CD4-positive, alpha-beta memory T cell (primary cell): ENCODE results near the gene HMCN2. TPM values are rescaled to one million over a fixed set of nuclear protein-coding genes. Genes with fewer than 3 reads are reported as not detected.

Experiments used
- CTCF ChIA-PET: fragments of 350-600 bp; sonication (Branson Sonifier 250); formaldehyde crosslinking; loops from one replicate; lab custom pipeline; 2021; ENCODE audit warnings: inconsistent platforms; ENCODE audit not compliant: partially characterized antibody; lab: Charles Lee
- POLR2A ChIA-PET: fragments of 350-600 bp; sonication (Branson Sonifier 250); formaldehyde crosslinking; loops from one replicate; lab custom pipeline; 2021; ENCODE audit not compliant: partially characterized antibody; lab: Charles Lee
- DNase-seq, 5 donors: peaks; one replicate each; pipeline versions ENCODE4 v3.0.0 to v3.0.0-alpha.2; 2020 to 2022; ENCODE audit warnings: mixed read lengths in 1 of 5
- H3K27ac ChIP-seq: one replicate; pipeline ENCODE4 v1.7.0; 2013; ENCODE audit warnings: low read depth, low read length
- H3K27me3 ChIP-seq: 2 replicates; pipeline ENCODE4 v1.7.0; 2013; ENCODE audit warnings: mild to moderate bottlenecking, low read length, moderate library complexity; ENCODE audit not compliant: insufficient read depth
- H3K36me3 ChIP-seq: 2 replicates; pipeline ENCODE4 v1.7.0; 2013; ENCODE audit warnings: mild to moderate bottlenecking, low read length, moderate library complexity; ENCODE audit not compliant: insufficient read depth
- H3K4me1 ChIP-seq: 2 replicates; pipeline ENCODE4 v1.7.0; 2013; ENCODE audit warnings: mild to moderate bottlenecking, low read length, moderate library complexity; ENCODE audit not compliant: insufficient read depth
- H3K4me3 ChIP-seq, 2 donors: one replicate each; pipeline ENCODE4 v1.7.0; 2013; ENCODE audit warnings: low read length in 2 of 2, mild to moderate bottlenecking in 1 of 2
- H3K9me3 ChIP-seq, 2 donors: one replicate each; pipeline ENCODE4 v1.7.0; 2013; ENCODE audit warnings: low read length in 2 of 2, control low read depth in 1 of 2; ENCODE audit not compliant: control insufficient read depth in 1 of 2
- H3K27ac Mint-ChIP-seq, 7 donors: one replicate each; pipeline ENCODE4 v1.8.0; 2020 to 2021; ENCODE audit warnings: mixed read lengths in 7 of 7, mild to moderate bottlenecking in 6 of 7, inconsistent platforms in 3 of 7, moderate library complexity in 3 of 7
- H3K27me3 Mint-ChIP-seq, 2 donors: one replicate each; pipeline ENCODE4 v1.8.0; 2020 to 2021; ENCODE audit warnings: mixed read lengths in 2 of 2
- H3K36me3 Mint-ChIP-seq, 2 donors: one replicate each; pipeline ENCODE4 v1.8.0; 2020 to 2021; ENCODE audit warnings: mixed read lengths in 2 of 2, inconsistent platforms in 1 of 2, mild to moderate bottlenecking in 1 of 2
- H3K4me1 Mint-ChIP-seq, 4 donors: one replicate each; pipeline ENCODE4 v1.8.0; 2020 to 2021; ENCODE audit warnings: mixed read lengths in 4 of 4, mild to moderate bottlenecking in 1 of 4
- H3K4me3 Mint-ChIP-seq, 8 donors: one replicate each; pipeline ENCODE4 v1.8.0; 2020 to 2021; ENCODE audit warnings: mixed read lengths in 8 of 8, mild to moderate bottlenecking in 7 of 8, moderate library complexity in 6 of 8, inconsistent platforms in 3 of 8
- H3K9me3 Mint-ChIP-seq, 8 donors: one replicate each; pipeline ENCODE4 v1.8.0; 2020 to 2021; ENCODE audit warnings: mixed read lengths in 8 of 8, mild to moderate bottlenecking in 5 of 8, inconsistent platforms in 3 of 8, moderate library complexity in 1 of 8
- intact Hi-C: fragments of 100-400 bp; cut with micrococcal nuclease; formaldehyde crosslinking; loops from one replicate; pipeline ENCODE4 v1.15.1; 2023
- polyA plus RNA-seq, 2 donors: library from polyadenylated mRNA; unstranded; fragments of 300-500 nt; fragmentation: Illumina TruSeq; gene quantifications; one replicate each; pipeline ENCODE4 v1.2.3, GENCODE V29; 2021
- total RNA-seq, 2 experiments: library from RNA; stranded (reverse); gene quantifications; one replicate each; pipeline ENCODE4 v1.2.3, GENCODE V29; 2021

HMCN2 gene
- total and polyA plus RNA-seq, 4 experiments from 2014 or later, result not detected

DNA sequence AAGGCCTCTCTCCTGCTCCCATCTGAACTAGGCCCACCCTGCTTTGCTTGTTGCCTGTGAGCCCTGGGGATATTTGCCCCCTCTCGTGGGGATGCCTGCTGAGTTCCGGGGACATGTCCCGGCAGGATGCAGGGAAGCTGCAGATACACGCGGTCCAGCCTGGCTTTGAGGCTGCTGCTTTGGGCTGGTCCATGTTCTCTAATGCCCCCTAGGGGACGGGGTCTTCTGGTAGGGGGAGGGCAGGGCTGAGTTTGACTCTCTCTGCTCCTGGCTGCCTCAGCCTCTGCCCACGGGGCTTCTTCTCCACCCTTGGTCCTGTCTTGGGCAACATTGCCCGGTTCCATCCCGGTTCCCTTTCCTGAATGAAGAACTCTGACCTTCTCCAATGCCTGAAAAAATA is 94.3 kb downstream of the HMCN2 start:
- intact Hi-C loops, result no loop called here
- Histone ChIP-seq H3K27me3 (no peaks in the 10 kb centered on the region), H3K4me1 (no peaks in the 10 kb centered on the region), H3K9me3 (no peaks in the 10 kb centered on the region), H3K4me3 (no peak overlapping the region), H3K27ac (no peak overlapping the region), H3K36me3 (no peaks in the 10 kb centered on the region)
- POLR2A ChIA-PET, result no interaction called here
- no peak overlapping the region for H3K4me3 Mint-ChIP-seq
- CTCF ChIA-PET, result no interaction called here
- H3K4me1 Mint-ChIP-seq, result no peaks in the 10 kb centered on the region
- H3K27ac Mint-ChIP-seq, result no peak overlapping the region
- no peaks in the 10 kb centered on the region for H3K36me3 Mint-ChIP-seq
- no peak for DNase-seq
- no peaks in the 10 kb centered on the region for H3K9me3 Mint-ChIP-seq
- peaks cover 2 to 4% of the 10 kb centered on the region in 2 donors for H3K27me3 Mint-ChIP-seq

DNA sequence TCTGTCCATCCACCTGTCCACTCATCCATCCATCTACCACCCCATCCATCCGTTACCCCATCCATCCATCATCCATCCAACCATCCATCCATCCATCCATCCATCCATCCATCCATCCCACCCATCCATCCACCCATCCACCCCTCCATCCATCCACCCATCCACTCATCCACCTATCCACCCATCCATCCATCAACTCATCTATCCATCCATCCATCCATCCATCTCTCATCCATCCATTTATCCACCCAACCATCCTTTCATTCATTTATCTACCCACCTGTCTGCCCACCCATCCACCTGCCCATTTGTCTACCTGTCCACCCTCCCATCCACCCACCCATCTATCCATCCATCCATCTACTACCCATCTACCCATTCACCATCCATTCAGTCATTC is 95.1 kb downstream of the HMCN2 start:
- ChIA-PET CTCF (no interaction called here), POLR2A (no interaction called here)
- Mint-ChIP-seq H3K4me1 (no peaks in the 10 kb centered on the region), H3K27ac (no peak overlapping the region), H3K4me3 (no peak overlapping the region), H3K27me3 (peaks cover 2 to 7% of the 10 kb centered on the region in 2 donors), H3K36me3 (no peaks in the 10 kb centered on the region), H3K9me3 (no peaks in the 10 kb centered on the region)
- no peaks in the 10 kb centered on the region for H3K4me1 ChIP-seq
- no peaks in the 10 kb centered on the region for H3K36me3 ChIP-seq
- intact Hi-C loops, result no loop called here
- no peaks in the 10 kb centered on the region for H3K9me3 ChIP-seq
- no peaks in the 10 kb centered on the region for H3K27me3 ChIP-seq
- DNase-seq, result no peak
- H3K27ac ChIP-seq, result no peak overlapping the region
- no peak overlapping the region for H3K4me3 ChIP-seq

DNA sequence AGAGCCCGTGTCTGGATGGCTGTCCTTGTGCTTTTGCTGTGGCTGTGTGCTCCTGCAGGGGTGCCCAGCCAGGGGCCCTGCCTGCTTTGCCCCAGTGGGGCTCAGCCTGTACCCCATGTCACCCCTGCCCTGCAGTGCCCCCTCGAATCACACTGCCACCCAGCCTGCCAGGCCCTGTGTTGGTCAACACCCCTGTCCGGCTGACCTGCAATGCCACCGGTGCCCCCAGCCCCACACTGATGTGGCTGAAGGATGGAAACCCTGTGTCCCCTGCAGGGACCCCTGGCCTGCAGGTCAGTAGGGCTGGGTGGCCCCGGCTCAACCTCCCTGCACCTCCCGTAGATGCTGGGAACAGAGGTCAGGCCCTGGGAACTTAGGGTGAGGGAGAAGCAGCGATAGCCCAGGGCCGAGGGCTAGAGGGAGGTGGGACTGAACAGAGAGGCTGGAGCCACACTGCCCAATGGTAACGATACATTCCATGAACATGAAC is 96.4 kb downstream of the HMCN2 start:
- H3K4me1 ChIP-seq, result no peaks in the 10 kb centered on the region
- Mint-ChIP-seq H3K4me3 (no peak overlapping the region), H3K27ac (no peak overlapping the region), H3K36me3 (no peaks in the 10 kb centered on the region), H3K4me1 (no peaks in the 10 kb centered on the region), H3K27me3 (peaks cover 2 to 7% of the 10 kb centered on the region in 2 donors), H3K9me3 (peaks cover 0 to 3% (median 0%) of the 10 kb centered on the region in 8 donors)
- intact Hi-C loops, result no loop called here
- H3K4me3 ChIP-seq, result no peak overlapping the region
- ChIA-PET POLR2A (no interaction called here), CTCF (no interaction called here)
- no peaks in the 10 kb centered on the region for H3K27me3 ChIP-seq
- no peaks in the 10 kb centered on the region for H3K36me3 ChIP-seq
- no peak for DNase-seq
- H3K9me3 ChIP-seq, result no peaks in the 10 kb centered on the region
- H3K27ac ChIP-seq, result no peak overlapping the region

DNA sequence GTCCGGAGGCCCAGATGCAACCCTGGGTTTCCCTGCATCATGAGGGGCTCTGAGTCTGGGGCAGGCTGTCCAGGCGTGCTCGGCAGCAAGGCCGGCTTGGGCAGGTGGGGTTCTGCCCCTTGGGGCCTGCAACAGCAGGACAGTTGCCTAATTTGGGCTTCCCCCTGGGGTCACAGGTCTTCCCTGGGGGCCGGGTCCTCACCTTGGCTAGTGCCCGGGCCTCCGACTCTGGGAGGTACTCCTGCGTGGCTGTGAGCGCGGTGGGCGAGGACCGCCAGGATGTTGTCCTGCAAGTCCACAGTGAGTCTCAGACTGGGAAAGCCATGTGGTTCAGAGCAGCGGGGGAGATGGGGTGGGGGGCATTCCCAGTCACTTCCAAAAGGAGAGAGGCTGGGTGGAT is 97.1 kb downstream of the HMCN2 start:
- H3K4me1 ChIP-seq, result no peaks in the 10 kb centered on the region
- H3K4me3 ChIP-seq, result no peak overlapping the region
- Mint-ChIP-seq H3K4me1 (no peaks in the 10 kb centered on the region), H3K27ac (no peak overlapping the region), H3K27me3 (peaks cover 2 to 7% of the 10 kb centered on the region in 2 donors), H3K36me3 (no peaks in the 10 kb centered on the region), H3K4me3 (no peak overlapping the region), H3K9me3 (peaks cover 0 to 3% (median 0%) of the 10 kb centered on the region in 8 donors)
- ChIA-PET CTCF (no interaction called here), POLR2A (no interaction called here)
- no peaks in the 10 kb centered on the region for H3K27me3 ChIP-seq
- no peaks in the 10 kb centered on the region for H3K9me3 ChIP-seq
- H3K36me3 ChIP-seq, result no peaks in the 10 kb centered on the region
- intact Hi-C loops, result no loop called here
- no peak for DNase-seq
- H3K27ac ChIP-seq, result no peak overlapping the region

DNA sequence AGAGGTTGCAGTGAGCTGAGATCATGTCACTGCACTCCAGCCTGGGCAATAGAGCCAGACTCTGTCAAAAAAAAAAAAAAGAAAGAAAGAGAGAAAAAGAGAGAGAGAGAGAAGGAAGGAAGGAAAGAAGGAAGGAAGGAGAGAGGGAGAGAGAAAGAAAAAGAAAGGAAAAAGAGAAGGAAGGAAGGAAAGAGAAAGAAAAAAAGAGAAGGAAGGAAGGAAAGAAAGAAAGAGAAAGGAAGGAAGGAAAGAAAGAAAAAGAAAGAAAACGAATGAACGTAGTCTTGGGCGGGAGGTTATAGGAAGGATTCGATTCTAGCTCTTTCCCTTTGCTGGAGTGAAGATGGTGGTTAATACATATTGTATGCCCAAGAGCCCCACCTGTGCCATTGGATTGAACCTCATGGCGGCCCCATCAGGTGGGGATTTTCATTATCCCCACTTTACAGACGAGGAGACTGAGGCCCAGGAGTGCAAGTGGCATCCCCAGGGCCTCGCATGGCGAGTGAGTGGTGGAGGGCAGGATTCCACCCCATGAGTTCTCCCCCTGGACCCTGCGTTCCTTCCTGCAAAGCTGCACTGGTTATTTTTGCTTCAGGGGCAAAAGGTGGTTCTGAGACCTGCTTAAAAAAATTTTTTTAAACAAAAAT is 98.3 kb downstream of the HMCN2 start:
- no peaks in the 10 kb centered on the region for H3K27me3 ChIP-seq
- H3K9me3 ChIP-seq, result no peaks in the 10 kb centered on the region
- Mint-ChIP-seq H3K4me1 (peaks cover 3 to 7% (median 5%) of the 10 kb centered on the region in 4 donors), H3K9me3 (peaks cover 0 to 5% (median 0%) of the 10 kb centered on the region in 8 donors), H3K36me3 (no peaks in the 10 kb centered on the region), H3K27ac (peak overlapping the region in 1 of 7 donors; percentile 61), H3K27me3 (peaks cover 2 to 7% of the 10 kb centered on the region in 2 donors), H3K4me3 (no peak overlapping the region)
- no peak for DNase-seq
- no peaks in the 10 kb centered on the region for H3K36me3 ChIP-seq
- peaks cover 3% of the 10 kb centered on the region for H3K4me1 ChIP-seq
- intact Hi-C loops, result no loop called here
- no peak overlapping the region for H3K27ac ChIP-seq
- ChIA-PET POLR2A (no interaction called here), CTCF (no interaction called here)
- no peak overlapping the region for H3K4me3 ChIP-seq

DNA sequence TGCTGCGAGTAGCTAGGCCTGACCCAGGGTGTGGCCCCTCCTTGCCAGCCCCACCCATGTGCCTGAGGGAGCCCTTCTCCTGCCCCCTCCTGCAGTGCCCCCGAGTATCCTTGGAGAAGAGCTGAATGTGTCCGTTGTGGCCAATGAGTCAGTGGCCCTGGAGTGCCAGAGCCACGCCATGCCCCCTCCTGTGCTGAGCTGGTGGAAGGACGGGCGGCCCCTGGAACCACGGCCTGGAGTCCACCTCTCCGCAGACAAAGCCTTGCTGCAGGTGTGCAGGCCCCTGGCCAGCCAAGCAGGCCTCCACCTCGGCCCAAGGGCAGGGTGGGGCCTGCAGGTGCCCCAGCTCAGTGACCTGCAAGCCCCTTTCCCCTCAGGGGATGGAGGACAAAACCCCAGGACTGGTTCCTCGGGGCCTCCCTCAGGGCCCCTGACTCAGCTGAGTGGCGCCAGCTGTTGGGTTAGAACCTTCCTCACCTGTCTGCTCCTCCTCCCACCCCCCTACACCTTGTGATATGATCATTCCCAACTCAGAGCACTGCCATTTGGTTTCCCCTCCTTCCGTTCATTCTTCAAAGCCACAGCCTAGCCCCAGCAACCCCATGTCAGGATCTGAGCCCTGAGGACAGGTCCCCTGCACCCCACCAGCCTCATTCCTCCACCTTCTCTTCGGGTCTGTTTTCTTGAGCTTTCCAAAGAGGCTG is 99.2 kb downstream of the HMCN2 start:
- H3K27ac ChIP-seq, result no peak overlapping the region
- Mint-ChIP-seq H3K4me3 (no peak overlapping the region), H3K36me3 (no peaks in the 10 kb centered on the region), H3K27ac (no peak overlapping the region), H3K9me3 (peaks cover 0 to 5% (median 0%) of the 10 kb centered on the region in 8 donors), H3K4me1 (peaks cover 3 to 8% (median 5%) of the 10 kb centered on the region in 4 donors), H3K27me3 (peaks cover 2 to 7% of the 10 kb centered on the region in 2 donors)
- intact Hi-C loops, result no loop called here
- ChIA-PET CTCF (no interaction called here), POLR2A (no interaction called here)
- H3K4me3 ChIP-seq, result no peak overlapping the region
- no peak for DNase-seq
- H3K27me3 ChIP-seq, result no peaks in the 10 kb centered on the region
- no peaks in the 10 kb centered on the region for H3K36me3 ChIP-seq
- peaks cover 4% of the 10 kb centered on the region for H3K4me1 ChIP-seq
- H3K9me3 ChIP-seq, result no peaks in the 10 kb centered on the region

DNA sequence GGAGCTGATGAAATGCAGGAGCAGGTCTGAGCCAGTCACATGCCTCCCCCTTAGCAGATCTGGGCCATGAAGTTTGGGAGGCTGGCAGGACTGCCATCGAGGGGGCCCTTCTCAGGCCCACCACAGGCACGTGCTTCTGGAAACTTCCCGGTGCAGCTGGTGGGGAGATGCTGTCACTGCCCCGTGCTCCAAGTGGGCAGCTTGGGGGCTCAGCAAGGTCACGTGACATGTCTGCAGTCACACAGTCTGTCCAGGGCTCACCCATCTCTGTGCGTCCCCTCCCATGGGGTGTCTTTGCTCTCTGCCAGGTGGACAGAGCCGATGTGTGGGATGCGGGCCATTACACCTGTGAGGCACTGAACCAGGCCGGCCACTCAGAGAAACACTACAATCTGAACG is 99.8 kb downstream of the HMCN2 start:
- no peak for DNase-seq
- Mint-ChIP-seq H3K4me3 (no peak overlapping the region), H3K27me3 (peaks cover 2 to 7% of the 10 kb centered on the region in 2 donors), H3K9me3 (peaks cover 0 to 5% (median 0%) of the 10 kb centered on the region in 8 donors), H3K4me1 (peaks cover 3 to 8% (median 5%) of the 10 kb centered on the region in 4 donors), H3K27ac (no peak overlapping the region), H3K36me3 (no peaks in the 10 kb centered on the region)
- ChIA-PET CTCF (no interaction called here), POLR2A (no interaction called here)
- Histone ChIP-seq H3K36me3 (no peaks in the 10 kb centered on the region), H3K9me3 (no peaks in the 10 kb centered on the region), H3K4me1 (peaks cover 4% of the 10 kb centered on the region), H3K27me3 (no peaks in the 10 kb centered on the region), H3K4me3 (no peak overlapping the region), H3K27ac (no peak overlapping the region)
- intact Hi-C loops, result no loop called here
